ENCODE data around the gene MRPL12.

DNA sequence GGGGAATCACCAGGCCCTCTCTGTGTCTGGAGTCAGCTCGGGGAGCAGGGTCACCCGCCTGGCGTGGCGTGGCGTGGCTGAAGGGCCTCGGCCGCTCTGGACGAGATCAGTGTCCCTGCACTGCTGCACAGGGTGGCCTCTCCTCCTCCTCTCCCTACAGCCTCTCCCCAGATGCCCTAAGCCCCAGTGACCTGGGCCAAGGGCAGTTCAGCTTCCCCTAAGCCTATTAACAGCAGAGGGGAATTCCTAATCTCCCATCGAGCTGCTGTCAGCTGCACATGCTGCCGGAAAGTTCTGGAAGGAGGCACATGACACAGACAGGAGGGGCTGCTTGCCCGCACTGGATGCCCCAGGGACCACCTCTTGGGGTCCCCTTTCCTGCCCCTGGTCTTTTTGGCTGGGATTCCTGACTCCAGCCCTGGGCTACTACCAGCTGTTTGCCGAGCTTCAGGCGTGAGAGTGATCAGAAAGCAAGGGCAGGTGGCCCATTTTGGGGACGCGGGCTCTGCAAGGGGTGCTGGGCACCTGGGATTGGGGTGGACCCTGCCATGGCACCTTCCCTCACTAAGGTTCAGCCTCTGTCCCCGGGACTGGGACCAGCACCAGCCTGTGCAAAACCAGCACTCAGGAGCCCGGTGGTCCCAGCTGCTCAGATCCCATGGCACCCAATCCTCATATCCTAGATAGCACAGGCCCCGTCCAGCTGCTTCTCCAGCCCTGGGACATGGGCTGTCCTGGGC lies 47.6 kb upstream of the MRPL12 start:
- TF ChIP-seq, protein P1, sequence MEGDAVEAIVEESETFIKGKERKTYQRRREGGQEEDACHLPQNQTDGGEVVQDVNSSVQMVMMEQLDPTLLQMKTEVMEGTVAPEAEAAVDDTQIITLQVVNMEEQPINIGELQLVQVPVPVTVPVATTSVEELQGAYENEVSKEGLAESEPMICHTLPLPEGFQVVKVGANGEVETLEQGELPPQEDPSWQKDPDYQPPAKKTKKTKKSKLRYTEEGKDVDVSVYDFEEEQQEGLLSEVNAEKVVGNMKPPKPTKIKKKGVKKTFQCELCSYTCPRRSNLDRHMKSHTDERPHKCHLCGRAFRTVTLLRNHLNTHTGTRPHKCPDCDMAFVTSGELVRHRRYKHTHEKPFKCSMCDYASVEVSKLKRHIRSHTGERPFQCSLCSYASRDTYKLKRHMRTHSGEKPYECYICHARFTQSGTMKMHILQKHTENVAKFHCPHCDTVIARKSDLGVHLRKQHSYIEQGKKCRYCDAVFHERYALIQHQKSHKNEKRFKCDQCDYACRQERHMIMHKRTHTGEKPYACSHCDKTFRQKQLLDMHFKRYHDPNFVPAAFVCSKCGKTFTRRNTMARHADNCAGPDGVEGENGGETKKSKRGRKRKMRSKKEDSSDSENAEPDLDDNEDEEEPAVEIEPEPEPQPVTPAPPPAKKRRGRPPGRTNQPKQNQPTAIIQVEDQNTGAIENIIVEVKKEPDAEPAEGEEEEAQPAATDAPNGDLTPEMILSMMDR (IDR thresholded peaks at IDR 0.05; ENCODE audit: insufficient read depth, low read length, poor library complexity, severe bottlenecking): no peak
- TF ChIP-seq EZH2phosphoT487 (conservative IDR thresholded peaks at IDR 0.05; ENCODE audit: low read length): no peak

All from SU-DHL-6 (cell line).